Hepatocyte (in vitro differentiated cells): ENCODE results near the gene TPM2. TPM values are rescaled to one million over a fixed set of nuclear protein-coding genes. Genes with fewer than 3 reads are reported as not detected.
A peak's percentile ranks its signal among the peaks of the same experiment; 100 is the strongest.

Experiments used
- DNase-seq: peaks from one replicate; pipeline ENCODE4 v3.0.0-alpha.2; 2016; ENCODE audit warnings: low spot score
- H2AFZ ChIP-seq: fragments of 200-600 bp; sonication (generic); 2 replicates; pipeline ENCODE4 v1.6.0; 2016; ENCODE audit warnings: antibody characterized with exemption, mild to moderate bottlenecking
- H3K27ac ChIP-seq: fragments of 200-600 bp; sonication (generic); 2 replicates; pipeline ENCODE4 v1.5.1; 2016; ENCODE audit warnings: mild to moderate bottlenecking
- H3K27me3 ChIP-seq: fragments of 200-600 bp; sonication (generic); 2 replicates; pipeline ENCODE4 v1.6.1; 2016
- H3K36me3 ChIP-seq: fragments of 200-600 bp; sonication (generic); replicated peaks from 2 replicates; pipeline ENCODE4 v1.5.1; 2016; ENCODE audit warnings: low read depth; ENCODE audit not compliant: insufficient read depth
- H3K4me1 ChIP-seq: fragments of 200-600 bp; sonication (generic); 2 replicates; pipeline ENCODE4 v1.5.1; 2016; ENCODE audit warnings: mild to moderate bottlenecking, moderate library complexity; ENCODE audit not compliant: insufficient read depth
- H3K4me2 ChIP-seq: fragments of 200-600 bp; sonication (generic); 2 replicates; pipeline ENCODE4 v1.6.0; 2016
- H3K4me3 ChIP-seq: fragments of 200-600 bp; sonication (generic); 2 replicates; pipeline ENCODE4 v1.5.1; 2016; ENCODE audit warnings: mild to moderate bottlenecking
- H3K79me2 ChIP-seq: fragments of 200-600 bp; sonication (generic); 2 replicates; pipeline ENCODE4 v1.6.0; 2017; ENCODE audit warnings: mild to moderate bottlenecking
- H3K9me2 ChIP-seq: fragments of 200-600 bp; sonication (generic); replicated peaks from 2 replicates; pipeline ENCODE4 v1.6.0; 2017; ENCODE audit warnings: mild to moderate bottlenecking; ENCODE audit not compliant: insufficient read depth
- H3K9me3 ChIP-seq: fragments of 200-600 bp; sonication (generic); 2 replicates; pipeline ENCODE4 v1.5.1; 2016; ENCODE audit warnings: low read depth, mild to moderate bottlenecking
- H4K20me1 ChIP-seq: fragments of 200-600 bp; sonication (generic); 2 replicates; pipeline ENCODE4 v1.6.0; 2016; ENCODE audit warnings: mild to moderate bottlenecking; ENCODE audit not compliant: insufficient read depth, poor library complexity, severe bottlenecking
- CTCF ChIP-seq: fragments of 200-600 bp; sonication (generic); IDR thresholded peaks from 2 replicates; pipeline ENCODE4 v1.5.1; 2016; ENCODE audit warnings: antibody characterized with exemption, mild to moderate bottlenecking; ENCODE audit not compliant: poor library complexity
- EZH2 ChIP-seq: fragments of 200-600 bp; sonication (generic); IDR thresholded peaks from 2 replicates; pipeline ENCODE4 v1.6.1; 2016; ENCODE audit warnings: antibody characterized with exemption, mild to moderate bottlenecking, borderline replicate concordance
- EZH2phosphoT487 ChIP-seq: fragments of 200-600 bp; sonication (generic); IDR thresholded peaks from one replicate; pipeline ENCODE4 v1.6.1; 2018; ENCODE audit warnings: antibody characterized with exemption, mild to moderate bottlenecking, low read depth, moderate library complexity; ENCODE audit not compliant: unreplicated experiment, severe bottlenecking
- WGBS: methylation state at CpG from one replicate; pipeline ENCODE4 v1.1.6; 2016; ENCODE audit warnings: low lambda C conversion rate; ENCODE audit errors: missing lambda C conversion rate; 5-methylcytosine and 5-hydroxymethylcytosine counted together
- polyA plus RNA-seq: library from polyadenylated mRNA; unstranded; fragments of >200 nt; fragmentation: Nextera tagmentation; extraction: Ambion mirVana; gene quantifications from 2 replicates; pipeline ENCODE4 v1.2.1, GENCODE V29; 2016
- total RNA-seq: library from RNA; depleted of rRNA; stranded (reverse); fragments of >200 nt; gene quantifications from 2 replicates; pipeline ENCODE4 v1.2.3, GENCODE V29; 2014

TPM2 gene
- total and polyA plus RNA-seq, 2 experiments from 2014 or later, result 98.7 to 166 TPM

DNA sequence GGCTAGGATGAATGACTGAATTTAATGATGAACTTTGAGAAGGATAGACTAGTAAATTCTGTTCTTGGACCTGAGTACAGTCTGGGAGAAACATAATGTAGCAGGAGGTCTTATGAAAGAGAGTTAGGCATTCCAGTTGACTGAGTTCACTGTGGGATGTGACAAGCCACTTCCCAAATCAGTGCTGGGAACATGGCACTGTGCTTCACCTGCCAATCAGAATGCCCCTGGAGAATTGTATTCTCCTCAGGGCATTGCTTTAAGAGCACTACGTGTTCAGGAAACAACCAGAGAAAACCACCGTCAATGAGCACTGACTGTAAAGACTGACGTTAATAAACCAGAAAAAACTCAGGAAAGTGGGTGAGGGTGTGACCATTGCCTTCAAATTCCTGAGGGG is 30.4 kb downstream of the TPM2 start:
- WGBS, result 69% methylated on average over 3 of the region's 3 CpGs
- no peaks in the 10 kb centered on the region for H3K9me3 ChIP-seq
- H2AFZ ChIP-seq, result no peak overlapping the region
- no peaks in the 10 kb centered on the region for H4K20me1 ChIP-seq
- H3K27me3 ChIP-seq, result no peaks in the 10 kb centered on the region
- peak overlapping the region; percentile 98 for H3K27ac ChIP-seq
- peaks cover 6% of the 10 kb centered on the region for H3K4me1 ChIP-seq
- no peaks in the 10 kb centered on the region for H3K36me3 ChIP-seq
- peak overlapping the region; percentile 50 for H3K4me3 ChIP-seq
- peaks cover 11% of the 10 kb centered on the region for H3K79me2 ChIP-seq
- DNase-seq, result no peak
- TF ChIP-seq EZH2, result no peak
- TF ChIP-seq EZH2phosphoT487, result no peak
- no peak for TF ChIP-seq CTCF
- H3K9me2 ChIP-seq, result no peaks in the 10 kb centered on the region
- H3K4me2 ChIP-seq, result peak overlapping the region; percentile 70

- Histone ChIP-seq H3K27ac (peak overlapping the region; percentile 98), H3K27me3 (no peaks in the 10 kb centered on the region), H3K9me3 (no peaks in the 10 kb centered on the region), H3K36me3 (no peaks in the 10 kb centered on the region), H2AFZ (peak overlapping the region; percentile 38), H3K4me1 (peaks cover 6% of the 10 kb centered on the region), H3K4me2 (peak overlapping the region; percentile 70), H3K9me2 (no peaks in the 10 kb centered on the region), H3K4me3 (peak overlapping the region; percentile 50), H3K79me2 (peaks cover 11% of the 10 kb centered on the region), H4K20me1 (no peaks in the 10 kb centered on the region)
- 0% methylated on average over 2 of the region's 2 CpGs for WGBS
- TF ChIP-seq EZH2 (no peak), EZH2phosphoT487 (no peak), CTCF (no peak)
- DNase-seq, result peak; percentile 37
These were observed 30.8 kb downstream of the TPM2 start for GRCh38 chr9:35658968-35659220.

DNA sequence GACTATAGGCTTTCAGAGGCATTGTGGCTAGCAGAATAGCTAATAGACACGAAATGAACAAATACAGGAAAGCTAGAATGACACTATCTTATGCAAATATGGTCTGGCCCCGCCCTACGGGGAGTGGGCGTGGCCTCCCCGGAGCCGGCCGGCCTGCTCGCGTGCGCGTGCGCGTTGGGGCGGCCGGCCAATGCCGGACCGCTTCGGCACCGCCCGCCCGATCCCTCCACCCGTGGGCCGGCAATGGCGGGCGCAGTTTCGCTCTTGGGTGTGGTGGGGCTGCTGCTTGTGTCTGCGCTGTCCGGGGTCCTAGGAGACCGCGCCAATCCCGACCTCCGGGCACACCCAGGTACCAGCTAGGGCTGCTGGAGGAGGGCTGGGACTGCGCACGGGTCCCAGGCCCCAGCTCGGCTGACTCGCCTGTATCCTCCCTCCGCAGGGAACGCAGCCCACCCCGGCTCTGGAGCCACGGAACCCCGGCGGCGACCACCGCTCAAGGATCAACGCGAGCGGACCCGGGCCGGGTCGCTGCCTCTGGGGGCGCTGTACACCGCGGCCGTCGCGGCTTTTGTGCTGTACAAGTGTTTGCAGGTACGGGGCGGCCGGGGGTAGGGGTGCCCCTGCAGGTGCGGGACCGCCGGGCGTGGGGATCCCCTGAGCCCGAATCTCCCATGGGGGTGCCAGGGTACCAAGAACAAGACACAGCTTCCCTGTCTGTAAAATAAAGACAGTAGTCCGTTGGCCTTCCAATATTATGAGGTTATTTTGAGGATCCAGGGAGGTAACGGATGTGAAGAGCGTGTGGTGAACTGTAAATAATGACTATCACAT is 31.4 kb downstream of the TPM2 start, which contains the start of gene CCDC107:
TSS of gene CCDC107 (plus strand) at position 156 of the 831 bp plus-strand sequence. CDS start at position 244, 88 bp downstream.
- peaks cover 6% of the 10 kb centered on the region for H3K4me1 ChIP-seq
- TF ChIP-seq EZH2, result no peak
- peak; percentile 86 for TF ChIP-seq CTCF
- no peak for TF ChIP-seq EZH2phosphoT487
- peaks cover 11% of the 10 kb centered on the region for H3K79me2 ChIP-seq
- H3K27ac ChIP-seq, result peak within 1 kb of the TSS; percentile 98
- DNase-seq, result peak; percentile 96
- WGBS, result 1% methylated on average over 62 of the region's 67 CpGs
- H3K36me3 ChIP-seq, result no peaks in the 10 kb centered on the region
- H4K20me1 ChIP-seq, result no peaks in the 10 kb centered on the region
- H2AFZ ChIP-seq, result peak within 1 kb of the TSS; percentile 38
- H3K4me3 ChIP-seq, result peak within 1 kb of the TSS; percentile 50
- H3K4me2 ChIP-seq, result peak within 1 kb of the TSS; percentile 70
- no peaks in the 10 kb centered on the region for H3K27me3 ChIP-seq
- no peaks in the 10 kb centered on the region for H3K9me3 ChIP-seq
- H3K9me2 ChIP-seq, result no peaks in the 10 kb centered on the region
